ENCODE data around the gene ELP1.

DNA sequence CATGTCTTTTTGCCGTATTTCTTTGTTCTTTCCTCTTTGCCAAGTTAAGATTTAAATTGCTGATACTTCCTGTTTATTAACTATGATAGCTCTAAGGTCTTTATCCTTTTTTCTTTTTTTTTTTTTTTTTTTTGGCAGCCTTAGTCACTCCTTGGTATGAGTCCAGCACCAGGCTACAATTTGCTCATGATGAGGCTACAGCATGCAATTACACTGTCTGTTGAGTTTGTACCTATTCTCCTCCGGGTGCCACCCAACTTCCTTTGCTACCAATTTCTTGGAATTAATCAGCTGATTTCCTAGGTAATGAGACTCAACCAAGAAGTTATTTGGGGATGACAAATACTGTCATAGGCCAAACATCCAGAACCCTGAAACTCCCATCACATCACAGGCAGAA is 103.7 kb downstream of the ELP1 start:
- TF ChIP-seq EZH2 (IDR thresholded peaks at IDR 0.05; ENCODE audit: borderline replicate concordance, low read depth, low read length, severe bottlenecking) (no peak), POLR2AphosphoS5 (IDR thresholded peaks at IDR 0.05; ENCODE audit: insufficient read depth, low read depth, low read length) (no peak), POLR2A (IDR thresholded peaks at IDR 0.05; ENCODE audit: low read depth, low read length) (no peak)
- TF ChIP-seq, protein P1, sequence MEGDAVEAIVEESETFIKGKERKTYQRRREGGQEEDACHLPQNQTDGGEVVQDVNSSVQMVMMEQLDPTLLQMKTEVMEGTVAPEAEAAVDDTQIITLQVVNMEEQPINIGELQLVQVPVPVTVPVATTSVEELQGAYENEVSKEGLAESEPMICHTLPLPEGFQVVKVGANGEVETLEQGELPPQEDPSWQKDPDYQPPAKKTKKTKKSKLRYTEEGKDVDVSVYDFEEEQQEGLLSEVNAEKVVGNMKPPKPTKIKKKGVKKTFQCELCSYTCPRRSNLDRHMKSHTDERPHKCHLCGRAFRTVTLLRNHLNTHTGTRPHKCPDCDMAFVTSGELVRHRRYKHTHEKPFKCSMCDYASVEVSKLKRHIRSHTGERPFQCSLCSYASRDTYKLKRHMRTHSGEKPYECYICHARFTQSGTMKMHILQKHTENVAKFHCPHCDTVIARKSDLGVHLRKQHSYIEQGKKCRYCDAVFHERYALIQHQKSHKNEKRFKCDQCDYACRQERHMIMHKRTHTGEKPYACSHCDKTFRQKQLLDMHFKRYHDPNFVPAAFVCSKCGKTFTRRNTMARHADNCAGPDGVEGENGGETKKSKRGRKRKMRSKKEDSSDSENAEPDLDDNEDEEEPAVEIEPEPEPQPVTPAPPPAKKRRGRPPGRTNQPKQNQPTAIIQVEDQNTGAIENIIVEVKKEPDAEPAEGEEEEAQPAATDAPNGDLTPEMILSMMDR (IDR thresholded peaks at IDR 0.05; ENCODE audit: extremely low read depth in 1 of 2, insufficient read depth in 1 of 2, low read depth in 1 of 2, low read length in 2 of 2) = no peak

All from endothelial cell of umbilical vein (primary cell).